HepG2 (cell line): ENCODE results near the gene POFUT2. TPM values are rescaled to one million over a fixed set of nuclear protein-coding genes. Genes with fewer than 3 reads are reported as not detected.

Experiments used
- AKNA ChIP-seq: sonication (generic); formaldehyde crosslinking; IDR thresholded peaks from 2 replicates; pipeline ENCODE4 v1.4.0; 2020; ENCODE audit warnings: missing genetic modification reagents, borderline replicate concordance
- ASH2L ChIP-seq: fragments of 300-600, 200-600 bp; sonication (generic); IDR thresholded peaks from 2 replicates; pipeline ENCODE4 v1.7.0; 2017; ENCODE audit warnings: low read depth, mild to moderate bottlenecking, moderate library complexity, mixed read lengths, low read length; ENCODE audit not compliant: insufficient read length
- ATF1 ChIP-seq: IDR thresholded peaks from 2 replicates; pipeline ENCODE4 v1.6.1; 2016; ENCODE audit warnings: mild to moderate bottlenecking, control low read depth
- CCDC6 ChIP-seq: sonication (generic); formaldehyde crosslinking; IDR thresholded peaks from 2 replicates; pipeline ENCODE4 v1.8.1; 2022; ENCODE audit warnings: mild to moderate bottlenecking, missing genetic modification reagents, moderate library complexity
- HNRNPLL ChIP-seq: fragments of 200-400 bp; formaldehyde crosslinking; IDR thresholded peaks from 2 replicates; pipeline ENCODE4 v1.6.1; 2017; ENCODE audit warnings: mild to moderate bottlenecking, low read depth, low read length; ENCODE audit not compliant: poor library complexity, severe bottlenecking
- IKZF5 ChIP-seq: IDR thresholded peaks from 2 replicates; pipeline ENCODE4 v1.6.1; 2018; ENCODE audit warnings: missing genetic modification reagents, mild to moderate bottlenecking, missing compliant biosample characterization
- MATR3 ChIP-seq: sonication (generic); formaldehyde crosslinking; IDR thresholded peaks from 2 replicates; pipeline ENCODE4 v1.4.0; 2020; ENCODE audit warnings: missing genetic modification reagents
- NR2F1 ChIP-seq, 2 experiments: fragments of 450-650 bp in 1 of 2; formaldehyde crosslinking in 1 of 2; IDR thresholded peaks; 2 replicates each; pipeline versions ENCODE4 v1.5.0 to v1.6.1; 2016 to 2020; ENCODE audit warnings: mild to moderate bottlenecking in 1 of 2, missing compliant biosample characterization in 1 of 2, missing genetic modification reagents in 1 of 2, moderate library complexity in 1 of 2
- PHF8 ChIP-seq: sonication (generic); formaldehyde crosslinking; IDR thresholded peaks from 2 replicates; pipeline ENCODE4 v1.5.0; 2020; ENCODE audit warnings: missing genetic modification reagents
- RARG ChIP-seq: sonication (generic); formaldehyde crosslinking; IDR thresholded peaks from 2 replicates; pipeline ENCODE4 v1.4.0; 2020; ENCODE audit warnings: low read depth, mild to moderate bottlenecking, missing genetic modification reagents
- RBFOX2 ChIP-seq: fragments of 200-400 bp; formaldehyde crosslinking; IDR thresholded peaks from 2 replicates; pipeline ENCODE4 v1.6.1; 2017; ENCODE audit warnings: low read depth, mild to moderate bottlenecking, low read length
- SETDB1 ChIP-seq: sonication (generic); formaldehyde crosslinking; IDR thresholded peaks from 2 replicates; pipeline ENCODE4 v1.5.1; 2020; ENCODE audit warnings: missing genetic modification reagents, mild to moderate bottlenecking, borderline replicate concordance
- SOX5 ChIP-seq: IDR thresholded peaks from 2 replicates; pipeline ENCODE4 v1.6.1; 2016; ENCODE audit warnings: borderline replicate concordance
- TBP ChIP-seq: sonication (generic); formaldehyde crosslinking; IDR thresholded peaks from 2 replicates; pipeline ENCODE4 v1.5.0; 2020; ENCODE audit warnings: missing genetic modification reagents
- ZC3H13 ChIP-seq: sonication (generic); formaldehyde crosslinking; IDR thresholded peaks from 2 replicates; pipeline ENCODE4 v1.8.1; 2023; ENCODE audit warnings: mild to moderate bottlenecking, missing genetic modification reagents, moderate library complexity
- ZFAT ChIP-seq: sonication (generic); formaldehyde crosslinking; conservative IDR thresholded peaks from 2 replicates; pipeline ENCODE4 v1.8.1; 2023; ENCODE audit warnings: missing genetic modification reagents, inconsistent platforms
- ZNF10 ChIP-seq: sonication (generic); formaldehyde crosslinking; IDR thresholded peaks from 2 replicates; pipeline ENCODE4 v1.4.0; 2020; ENCODE audit warnings: mild to moderate bottlenecking, low read depth, missing genetic modification reagents, borderline replicate concordance
- ZNF326 ChIP-seq: sonication (generic); formaldehyde crosslinking; IDR thresholded peaks from 2 replicates; pipeline ENCODE4 v1.4.0; 2020; ENCODE audit warnings: missing genetic modification reagents, borderline replicate concordance
- ZNF563 ChIP-seq: sonication (generic); formaldehyde crosslinking; IDR thresholded peaks from 2 replicates; pipeline ENCODE4 v1.8.0; 2022; ENCODE audit warnings: mild to moderate bottlenecking, moderate library complexity, missing genetic modification reagents
- ZNF572 ChIP-seq: sonication (generic); formaldehyde crosslinking; IDR thresholded peaks from 2 replicates; pipeline ENCODE4 v1.5.1; 2020; ENCODE audit warnings: mild to moderate bottlenecking, missing genetic modification reagents
- ZNF773 ChIP-seq: sonication (generic); formaldehyde crosslinking; IDR thresholded peaks from 2 replicates; pipeline ENCODE4 v1.4.0; 2020; ENCODE audit warnings: missing genetic modification reagents, borderline replicate concordance
- polyA plus RNA-seq, 8 experiments: library from polyadenylated mRNA; depleted of rRNA in 3 of 8; stranded (reverse) in 7 of 8; unstranded in 1 of 8; fragments of >200 nt; fragmentation: Illumina TruSeq in 4 of 8; extraction: Trizol in 4 of 8; gene quantifications; 2 replicates each; pipeline versions ENCODE4 v1.2.1 to v1.2.3, GENCODE V29; 2011 to 2016; ENCODE audit warnings: low read depth in 4 of 8, missing spikeins in 1 of 8, mixed read lengths in 1 of 8; ENCODE audit not compliant: insufficient read depth in 1 of 8
- total RNA-seq, 5 experiments: library from RNA; depleted of rRNA; stranded (reverse); fragments of >200 nt; fragmentation: Illumina TruSeq; extraction: Trizol; gene quantifications; 2 replicates each; pipeline ENCODE4 v1.2.3, GENCODE V29; 2016; ENCODE audit warnings: low read depth in 1 of 5
- TF ChIP-seq, protein P1 (sequence below): sonication (generic); formaldehyde crosslinking; conservative IDR thresholded peaks from 2 replicates; pipeline ENCODE4 v1.8.0; 2022; ENCODE audit warnings: low read depth, missing genetic modification reagents

POFUT2 gene
- total and polyA plus RNA-seq, 2 of the 13 experiments (the other 11 are each of a cell fraction or from before 2014, with no cell fraction given), result 22.8 to 24.0 TPM

GRCh38 chr21:45292399-45293219, 4.9 kb upstream of the POFUT2 start (continued):
- TF ChIP-seq RBFOX2, result peak; percentile 47; the same call in 1 of the 2 replicates
- peak; percentile 48; the same call in 1 of the 2 replicates for TF ChIP-seq ZNF326 (CRISPR knock-in tag)
- TF ChIP-seq CCDC6, result no peak
- no peak for TF ChIP-seq MATR3 (CRISPR knock-in tag)
- peak; percentile 50; the same call in 1 of the 2 replicates for TF ChIP-seq PHF8 (CRISPR knock-in tag)
- no peak for TF ChIP-seq RARG (CRISPR knock-in tag)
- peak; percentile 40 for TF ChIP-seq HNRNPLL
- no peak for TF ChIP-seq ZFAT (CRISPR knock-in tag)
- no peak for TF ChIP-seq NR2F1 (CRISPR knock-in tag; IDR thresholded peaks at IDR 0.05)
- no peak for TF ChIP-seq ATF1 (CRISPR knock-in tag)
- TF ChIP-seq TBP, result no peak
- TF ChIP-seq, protein P1, sequence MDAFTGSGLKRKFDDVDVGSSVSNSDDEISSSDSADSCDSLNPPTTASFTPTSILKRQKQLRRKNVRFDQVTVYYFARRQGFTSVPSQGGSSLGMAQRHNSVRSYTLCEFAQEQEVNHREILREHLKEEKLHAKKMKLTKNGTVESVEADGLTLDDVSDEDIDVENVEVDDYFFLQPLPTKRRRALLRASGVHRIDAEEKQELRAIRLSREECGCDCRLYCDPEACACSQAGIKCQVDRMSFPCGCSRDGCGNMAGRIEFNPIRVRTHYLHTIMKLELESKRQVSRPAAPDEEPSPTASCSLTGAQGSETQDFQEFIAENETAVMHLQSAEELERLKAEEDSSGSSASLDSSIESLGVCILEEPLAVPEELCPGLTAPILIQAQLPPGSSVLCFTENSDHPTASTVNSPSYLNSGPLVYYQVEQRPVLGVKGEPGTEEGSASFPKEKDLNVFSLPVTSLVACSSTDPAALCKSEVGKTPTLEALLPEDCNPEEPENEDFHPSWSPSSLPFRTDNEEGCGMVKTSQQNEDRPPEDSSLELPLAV (CRISPR knock-in tag), result no peak
- no peak; the same call in 1 of the 2 replicates for TF ChIP-seq ZNF572 (CRISPR knock-in tag)
- no peak for TF ChIP-seq ASH2L
- 0 out of 2 replicates have a peak, but pooled peaks have one; percentile 6 for TF ChIP-seq ZNF563 (CRISPR knock-in tag)
- TF ChIP-seq ZNF773 (CRISPR knock-in tag), result no peak
- no peak for TF ChIP-seq AKNA (CRISPR knock-in tag)
- TF ChIP-seq ZNF10, result no peak
- peak; percentile 86 for TF ChIP-seq ZC3H13
- peak; percentile 58 for TF ChIP-seq IKZF5 (CRISPR knock-in tag)
- TF ChIP-seq SOX5 (CRISPR knock-in tag), result peak; percentile 45; the same call in 1 of the 2 replicates
- no peak for TF ChIP-seq SETDB1 (CRISPR knock-in tag)
